ENCODE measurements around the gene DNAJA4.

The DNAJA4 gene

DNA sequence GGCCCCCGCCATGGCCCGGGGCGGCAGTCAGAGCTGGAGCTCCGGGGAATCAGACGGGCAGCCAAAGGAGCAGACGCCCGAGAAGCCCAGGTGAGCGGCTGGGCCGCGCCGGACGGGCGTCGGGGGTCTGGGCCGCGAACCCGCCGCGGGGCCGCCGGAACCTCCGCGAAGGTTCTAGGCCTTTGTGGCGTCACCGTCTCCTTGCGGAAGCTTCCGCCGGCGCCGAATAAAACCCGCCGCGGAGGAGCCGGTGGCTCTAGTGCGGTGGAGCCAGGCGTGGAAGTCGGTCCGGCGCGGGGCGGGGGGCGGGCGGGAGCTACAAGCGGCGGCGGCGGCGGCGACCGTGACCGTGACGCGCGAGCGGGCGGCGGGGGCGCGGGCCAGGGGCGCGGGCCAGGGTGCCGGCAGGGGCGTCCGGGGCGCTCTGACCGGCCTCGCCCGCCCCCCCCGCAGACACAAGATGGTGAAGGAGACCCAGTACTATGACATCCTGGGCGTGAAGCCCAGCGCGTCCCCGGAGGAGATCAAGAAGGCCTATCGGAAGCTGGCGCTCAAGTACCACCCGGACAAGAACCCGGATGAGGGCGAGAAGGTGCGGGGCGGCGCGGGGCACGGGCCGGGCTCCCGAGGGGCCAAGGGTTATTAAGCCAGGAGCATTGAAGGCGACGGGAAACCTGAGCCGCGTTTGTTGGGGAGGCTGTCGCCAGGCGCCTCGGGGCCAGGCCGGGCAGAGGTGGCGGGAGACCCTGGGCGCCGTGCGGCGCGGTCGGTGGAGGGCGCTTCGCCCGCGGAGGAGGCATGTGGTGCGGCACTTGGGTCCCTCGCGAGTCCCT, at the start of gene DNAJA4:
DNAJA4 (plus strand) TSS at position 259 of the 833 bp plus-strand sequence; CDS start at position 461, 202 bp downstream.
- Histone ChIP-seq H3K4me1 (ENCODE audit: control insufficient read depth, insufficient read depth, low read length) (no peaks in the 10 kb centered on the region), H3K4me3 (ENCODE audit: low read depth, low read length) (peak within 1 kb of the TSS; percentile 52), H3K9me3 (ENCODE audit: control insufficient read depth, insufficient read depth, low read length) (no peaks in the 10 kb centered on the region), H3K27me3 (ENCODE audit: control insufficient read depth, insufficient read depth, low read length) (peaks cover 19% of the 10 kb centered on the region), H3K9ac (ENCODE audit: low read depth, low read length) (no peak within 1 kb of the TSS), H3K36me3 (ENCODE audit: control insufficient read depth, insufficient read depth, low read length) (no peaks in the 10 kb centered on the region)

DNA sequence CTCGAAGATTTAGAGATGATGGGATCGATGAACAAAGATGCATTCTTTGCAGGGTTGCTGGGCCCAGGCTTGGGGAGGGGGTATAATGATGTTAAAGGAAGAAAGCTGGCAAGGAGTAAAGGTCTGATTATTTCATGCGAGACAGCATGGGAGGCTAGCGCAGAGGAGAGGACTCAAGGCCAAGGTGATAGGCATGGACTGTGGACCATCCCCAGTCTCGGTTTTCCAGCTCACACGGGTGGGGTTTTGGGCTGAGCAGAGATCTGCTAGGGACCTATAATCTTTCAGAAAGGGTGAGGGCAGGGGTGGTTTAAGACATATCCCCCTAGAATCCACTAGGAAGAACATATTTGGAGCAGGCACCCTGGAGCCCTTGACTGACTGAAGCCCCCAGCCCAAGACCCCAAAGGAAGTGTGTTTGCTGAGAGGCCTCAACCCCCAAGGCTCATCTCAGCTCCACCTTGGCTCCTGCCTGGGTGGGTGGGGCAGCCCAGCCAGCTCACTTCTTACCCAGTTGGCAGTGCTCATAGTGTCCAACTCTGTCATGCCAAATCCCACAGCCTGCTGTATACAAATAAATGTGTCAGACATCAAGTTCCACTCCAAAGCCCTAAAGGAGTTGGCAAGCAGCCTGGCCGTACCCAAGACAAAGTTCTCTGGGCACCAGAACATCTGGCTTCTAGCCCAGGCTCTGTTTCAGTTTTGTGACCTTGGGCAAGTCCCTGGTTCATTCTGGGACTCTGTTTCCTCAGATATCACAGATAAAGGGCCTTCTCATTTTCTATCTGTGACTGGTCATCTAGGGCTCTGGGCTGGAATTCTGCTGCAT, 47.9 kb upstream of the DNAJA4 start:
- Histone ChIP-seq H3K36me3 (ENCODE audit: control insufficient read depth, insufficient read depth, low read length) (no peaks in the 10 kb centered on the region), H3K4me1 (ENCODE audit: control insufficient read depth, insufficient read depth, low read length) (no peaks in the 10 kb centered on the region), H3K27me3 (ENCODE audit: control insufficient read depth, insufficient read depth, low read length) (no peaks in the 10 kb centered on the region)

DNA sequence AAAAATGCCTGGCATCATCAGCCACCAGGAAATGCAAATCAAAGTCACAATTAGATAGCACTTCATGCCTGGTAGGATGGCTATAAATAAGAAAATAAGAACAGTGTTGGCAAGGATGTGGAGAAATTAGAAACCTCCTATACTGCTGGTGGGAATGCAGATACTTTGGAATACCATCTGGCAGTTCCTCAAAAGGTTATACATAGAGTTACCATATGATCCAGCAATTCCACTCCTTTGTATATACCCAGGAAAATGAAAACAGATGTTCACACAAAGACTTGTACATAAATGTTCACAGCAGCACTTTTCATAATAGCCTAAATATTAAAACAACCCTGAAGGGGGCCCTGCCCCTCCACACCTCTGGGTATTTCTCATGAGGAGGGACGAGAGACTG, 43.6 kb upstream of the DNAJA4 start:
- H3K9ac ChIP-seq (ENCODE audit: low read depth, low read length), result no peak overlapping the region
- no peaks in the 10 kb centered on the region for H3K36me3 ChIP-seq (ENCODE audit: control insufficient read depth, insufficient read depth, low read length)
- no peaks in the 10 kb centered on the region for H3K9me3 ChIP-seq (ENCODE audit: control insufficient read depth, insufficient read depth, low read length)
- H3K4me1 ChIP-seq (ENCODE audit: control insufficient read depth, insufficient read depth, low read length), result no peaks in the 10 kb centered on the region
- H3K27me3 ChIP-seq (ENCODE audit: control insufficient read depth, insufficient read depth, low read length), result no peaks in the 10 kb centered on the region
- no peak overlapping the region for H3K4me3 ChIP-seq (ENCODE audit: low read depth, low read length)

More for the DNA sequence above, 47.9 kb upstream of the DNAJA4 start:
- Histone ChIP-seq H3K9me3 (ENCODE audit: control insufficient read depth, insufficient read depth, low read length) (no peaks in the 10 kb centered on the region), H3K9ac (ENCODE audit: low read depth, low read length) (no peak overlapping the region), H3K4me3 (ENCODE audit: low read depth, low read length) (no peak overlapping the region)

DNA sequence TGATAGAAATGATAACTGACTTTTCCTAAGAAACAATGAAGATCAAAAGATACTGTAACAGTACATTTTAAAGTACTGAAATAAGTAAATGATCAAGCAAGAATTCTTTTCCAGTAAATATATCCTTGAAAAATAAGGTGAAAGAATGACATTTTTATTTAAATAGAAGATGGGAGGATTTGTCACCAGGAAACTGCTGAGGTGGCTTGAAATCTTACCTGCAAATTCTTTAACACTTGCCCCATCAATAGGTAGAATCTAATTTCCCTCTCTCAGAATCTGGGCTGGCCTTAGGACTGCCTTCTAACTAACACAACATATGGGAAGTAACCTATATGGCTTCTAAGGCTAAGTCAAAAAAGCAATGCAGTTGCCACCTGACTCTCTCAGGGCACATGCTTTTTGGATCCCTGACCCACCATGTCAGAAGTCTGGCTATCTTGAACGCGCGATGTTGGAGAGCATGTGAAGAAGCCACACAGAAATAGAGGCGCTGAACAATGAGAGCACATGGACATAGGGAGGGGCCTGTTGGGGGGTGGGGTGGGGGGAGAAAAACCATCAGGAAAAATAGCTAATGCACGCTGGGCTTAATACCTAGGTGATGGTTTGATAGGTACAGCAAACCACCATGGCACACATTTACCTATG, 41.5 kb upstream of the DNAJA4 start:
- H3K9ac ChIP-seq (ENCODE audit: low read depth, low read length), result no peak overlapping the region
- no peak overlapping the region for H3K4me3 ChIP-seq (ENCODE audit: low read depth, low read length)
- H3K27me3 ChIP-seq (ENCODE audit: control insufficient read depth, insufficient read depth, low read length), result no peaks in the 10 kb centered on the region
- H3K36me3 ChIP-seq (ENCODE audit: control insufficient read depth, insufficient read depth, low read length), result no peaks in the 10 kb centered on the region
- no peaks in the 10 kb centered on the region for H3K4me1 ChIP-seq (ENCODE audit: control insufficient read depth, insufficient read depth, low read length)
- H3K9me3 ChIP-seq (ENCODE audit: control insufficient read depth, insufficient read depth, low read length), result no peaks in the 10 kb centered on the region

DNA sequence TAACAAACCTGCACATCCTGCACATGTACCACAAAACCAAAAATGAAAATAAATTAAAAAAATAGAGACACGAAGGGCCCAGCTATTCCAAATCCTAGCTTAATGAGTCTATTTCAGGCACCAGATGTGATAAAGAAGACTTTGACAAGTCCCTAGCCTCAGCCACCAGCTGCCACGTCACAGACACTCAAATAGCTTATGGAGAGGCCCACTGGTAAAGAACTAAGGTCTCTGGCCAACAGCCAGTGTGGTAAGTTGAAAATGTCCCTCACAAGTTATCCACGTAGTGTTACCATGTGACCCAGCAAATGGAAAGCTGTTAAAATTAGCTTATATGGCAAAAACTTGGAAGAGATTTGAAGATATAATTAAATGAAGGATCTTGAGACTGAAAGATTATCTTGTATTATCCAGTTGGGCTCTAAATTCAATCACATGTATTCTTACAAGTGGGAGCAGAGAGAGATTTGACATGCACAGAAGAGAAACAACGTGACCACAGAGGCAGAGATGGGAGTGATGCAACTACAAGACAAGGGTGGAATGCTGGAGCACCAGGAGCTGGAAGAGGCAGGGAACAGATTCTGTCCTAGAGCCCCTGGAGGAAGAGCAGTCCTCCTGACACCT, 40.9 kb upstream of the DNAJA4 start:
- no peaks in the 10 kb centered on the region for H3K4me1 ChIP-seq (ENCODE audit: control insufficient read depth, insufficient read depth, low read length)
- no peaks in the 10 kb centered on the region for H3K27me3 ChIP-seq (ENCODE audit: control insufficient read depth, insufficient read depth, low read length)
- no peaks in the 10 kb centered on the region for H3K36me3 ChIP-seq (ENCODE audit: control insufficient read depth, insufficient read depth, low read length)
- H3K4me3 ChIP-seq (ENCODE audit: low read depth, low read length), result no peak overlapping the region
- no peaks in the 10 kb centered on the region for H3K9me3 ChIP-seq (ENCODE audit: control insufficient read depth, insufficient read depth, low read length)
- H3K9ac ChIP-seq (ENCODE audit: low read depth, low read length), result no peak overlapping the region

- no peak overlapping the region for H3K4me3 ChIP-seq (ENCODE audit: low read depth, low read length)
- H3K4me1 ChIP-seq (ENCODE audit: control insufficient read depth, insufficient read depth, low read length), result no peaks in the 10 kb centered on the region
- no peak overlapping the region for H3K9ac ChIP-seq (ENCODE audit: low read depth, low read length)
- H3K27me3 ChIP-seq (ENCODE audit: control insufficient read depth, insufficient read depth, low read length), result no peaks in the 10 kb centered on the region
- no peaks in the 10 kb centered on the region for H3K36me3 ChIP-seq (ENCODE audit: control insufficient read depth, insufficient read depth, low read length)
- H3K9me3 ChIP-seq (ENCODE audit: control insufficient read depth, insufficient read depth, low read length), result no peaks in the 10 kb centered on the region
Measured at GRCh38 chr15:78224023-78224411, 40.3 kb upstream of the DNAJA4 start.

DNA sequence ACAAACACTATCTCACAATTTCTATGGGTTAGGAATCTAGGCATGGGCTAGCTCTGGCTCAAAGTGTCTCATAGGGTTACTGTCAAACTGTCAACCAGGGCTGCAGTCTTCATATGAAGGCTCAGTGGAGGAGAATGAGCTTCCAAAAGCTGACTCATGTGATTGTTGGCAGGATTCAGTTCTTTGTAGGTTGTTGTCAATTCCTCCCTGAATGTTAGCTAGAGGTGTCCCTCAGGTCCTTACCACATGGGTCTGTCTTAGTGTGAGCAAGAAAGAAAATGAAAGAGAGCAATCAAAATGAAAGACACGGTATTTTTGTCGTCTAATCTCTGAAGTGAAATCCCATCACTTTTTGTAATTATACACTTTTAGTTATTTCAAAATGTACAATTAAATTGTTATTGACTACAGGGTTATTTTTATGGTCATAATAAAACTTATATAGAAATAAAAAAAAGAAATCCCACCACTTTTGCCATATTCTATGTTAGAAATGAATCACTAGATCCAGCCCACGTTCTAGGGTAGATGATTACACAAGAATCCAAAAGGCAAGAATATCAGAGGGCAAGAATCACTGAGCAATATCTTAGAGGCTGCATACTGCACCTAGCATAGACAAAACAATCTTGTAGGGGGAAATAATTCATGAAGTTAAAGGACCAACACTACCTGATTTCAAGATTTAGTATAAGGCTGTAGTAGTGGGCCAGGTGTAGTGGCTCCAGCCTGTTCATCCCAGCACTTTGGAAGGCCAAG, 38.4 kb upstream of the DNAJA4 start:
- H3K9ac ChIP-seq (ENCODE audit: low read depth, low read length), result no peak overlapping the region
- no peaks in the 10 kb centered on the region for H3K36me3 ChIP-seq (ENCODE audit: control insufficient read depth, insufficient read depth, low read length)
- no peaks in the 10 kb centered on the region for H3K27me3 ChIP-seq (ENCODE audit: control insufficient read depth, insufficient read depth, low read length)
- H3K9me3 ChIP-seq (ENCODE audit: control insufficient read depth, insufficient read depth, low read length), result no peaks in the 10 kb centered on the region
- no peak overlapping the region for H3K4me3 ChIP-seq (ENCODE audit: low read depth, low read length)
- no peaks in the 10 kb centered on the region for H3K4me1 ChIP-seq (ENCODE audit: control insufficient read depth, insufficient read depth, low read length)

GRCh38 chr15:78228356-78228996, 35.9 kb upstream of the DNAJA4 start:
- Histone ChIP-seq H3K9me3 (ENCODE audit: control insufficient read depth, insufficient read depth, low read length) (no peaks in the 10 kb centered on the region), H3K4me1 (ENCODE audit: control insufficient read depth, insufficient read depth, low read length) (no peaks in the 10 kb centered on the region), H3K27me3 (ENCODE audit: control insufficient read depth, insufficient read depth, low read length) (no peaks in the 10 kb centered on the region), H3K4me3 (ENCODE audit: low read depth, low read length) (no peak overlapping the region), H3K36me3 (ENCODE audit: control insufficient read depth, insufficient read depth, low read length) (no peaks in the 10 kb centered on the region), H3K9ac (ENCODE audit: low read depth, low read length) (no peak overlapping the region)

DNA sequence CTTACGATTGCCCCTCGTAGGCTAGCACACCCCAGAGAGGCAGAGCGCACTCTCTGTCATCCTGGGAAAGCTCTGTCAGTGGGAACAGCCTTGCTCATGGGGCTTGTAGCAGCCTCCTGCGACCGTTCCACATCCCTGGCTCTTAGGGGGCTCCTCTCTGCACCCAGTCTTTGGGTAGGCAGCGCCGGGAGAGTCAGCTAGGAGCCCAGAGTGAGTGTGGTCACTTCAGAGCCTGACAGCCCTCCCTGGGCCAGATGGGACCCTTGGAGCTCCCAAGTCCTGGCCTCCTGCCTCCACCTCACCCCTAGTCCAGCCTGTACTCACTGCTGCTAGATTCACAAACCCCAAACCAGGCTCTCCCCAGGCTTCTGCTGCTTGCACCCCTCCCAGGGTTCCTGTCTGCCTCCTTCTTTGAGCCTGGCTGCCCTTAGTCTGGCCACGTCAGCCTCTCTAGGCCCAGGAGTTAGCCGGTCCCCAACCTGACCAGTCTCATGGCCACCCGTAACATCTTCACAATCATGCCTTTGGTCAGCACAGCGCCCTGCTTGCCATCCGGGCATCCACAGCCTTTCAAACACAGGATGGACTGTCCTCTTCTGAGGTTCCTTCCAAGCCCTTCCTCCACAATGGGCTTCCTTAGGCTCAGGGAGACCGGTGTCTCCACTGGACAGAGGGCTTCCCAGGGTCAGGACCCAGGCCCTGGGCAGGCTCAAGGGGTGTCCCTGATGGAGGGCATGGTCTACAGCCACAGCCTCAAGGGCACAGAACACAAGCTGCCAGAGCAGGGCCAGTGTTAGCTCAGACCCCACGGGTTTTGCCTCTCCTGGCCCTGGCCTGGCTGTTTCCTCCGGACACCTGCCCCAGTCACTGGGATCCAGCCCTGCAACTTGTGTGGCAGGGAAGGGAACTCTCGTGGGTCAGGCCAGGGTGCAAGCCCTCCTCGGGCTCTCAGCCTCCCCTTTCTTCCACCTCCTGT, 34.6 kb upstream of the DNAJA4 start:
- H3K4me1 ChIP-seq (ENCODE audit: control insufficient read depth, insufficient read depth, low read length), result peaks cover 4% of the 10 kb centered on the region
- no peaks in the 10 kb centered on the region for H3K27me3 ChIP-seq (ENCODE audit: control insufficient read depth, insufficient read depth, low read length)
- no peaks in the 10 kb centered on the region for H3K36me3 ChIP-seq (ENCODE audit: control insufficient read depth, insufficient read depth, low read length)
- no peak overlapping the region for H3K9ac ChIP-seq (ENCODE audit: low read depth, low read length)
- no peak overlapping the region for H3K4me3 ChIP-seq (ENCODE audit: low read depth, low read length)
- no peaks in the 10 kb centered on the region for H3K9me3 ChIP-seq (ENCODE audit: control insufficient read depth, insufficient read depth, low read length)

- no peaks in the 10 kb centered on the region for H3K27me3 ChIP-seq (ENCODE audit: control insufficient read depth, insufficient read depth, low read length)
Measured at GRCh38 chr15:78232951-78233350, 31.4 kb upstream of the DNAJA4 start.

More at GRCh38 chr15:78232951-78233350, 31.4 kb upstream of the DNAJA4 start:
- H3K9me3 ChIP-seq (ENCODE audit: control insufficient read depth, insufficient read depth, low read length), result no peaks in the 10 kb centered on the region
- no peaks in the 10 kb centered on the region for H3K36me3 ChIP-seq (ENCODE audit: control insufficient read depth, insufficient read depth, low read length)
- no peak overlapping the region for H3K4me3 ChIP-seq (ENCODE audit: low read depth, low read length)
- H3K9ac ChIP-seq (ENCODE audit: low read depth, low read length), result no peak overlapping the region
- peaks cover 10% of the 10 kb centered on the region for H3K4me1 ChIP-seq (ENCODE audit: control insufficient read depth, insufficient read depth, low read length)

Data from iPS-15b (cell line).